Kidney (tissue), 14 donors: ENCODE data around the gene CMTM7. TPM values are rescaled to one million over a fixed set of nuclear protein-coding genes. Genes with fewer than 3 reads are reported as not detected.

Experiments used
- DNase-seq, 5 donors: peaks; one replicate each; pipeline ENCODE4 v3.0.0-alpha.2; 2013 to 2020
- FAIRE-seq: peaks from 2 replicates; lab custom pipeline; 2012; peaks lifted over from hg19 to GRCh38; lab: Jason Lieb, UNC
- H3K27ac ChIP-seq, 2 donors: one replicate each; pipeline ENCODE4 v1.7.0; 2013; ENCODE audit warnings: low read depth in 2 of 2, low read length in 2 of 2, inconsistent platforms in 1 of 2
- H3K27me3 ChIP-seq: one replicate; pipeline ENCODE4 v1.7.1; 2013; ENCODE audit warnings: low read length, inconsistent platforms; ENCODE audit not compliant: control insufficient read depth, insufficient read depth
- H3K36me3 ChIP-seq, 3 donors: one replicate each; pipeline versions ENCODE4 v1.7.0 to v1.7.1; 2013; ENCODE audit warnings: low read length in 3 of 3, control low read depth in 1 of 3, inconsistent platforms in 1 of 3; ENCODE audit not compliant: insufficient read depth in 3 of 3, control insufficient read depth in 2 of 3
- H3K4me1 ChIP-seq, 3 donors: one replicate each; pipeline versions ENCODE4 v1.7.0 to v1.7.1; 2013; ENCODE audit warnings: low read length in 3 of 3, inconsistent platforms in 1 of 3, low read depth in 1 of 3; ENCODE audit not compliant: control insufficient read depth in 2 of 3, insufficient read depth in 2 of 3
- H3K4me3 ChIP-seq, 3 donors: one replicate each; pipeline versions ENCODE4 v1.7.0 to v1.8.1; 2013; ENCODE audit warnings: low read length in 3 of 3, control low read depth in 1 of 3, inconsistent platforms in 1 of 3
- H3K9ac ChIP-seq, 3 donors: one replicate each; pipeline versions ENCODE4 v1.7.0 to v1.7.1; 2013; ENCODE audit warnings: low read length in 3 of 3, control low read depth in 1 of 3, inconsistent platforms in 1 of 3
- H3K9me3 ChIP-seq, 3 donors: one replicate each; pipeline versions ENCODE4 v1.7.0 to v1.7.1; 2013; ENCODE audit warnings: low read length in 3 of 3, control low read depth in 1 of 3, inconsistent platforms in 1 of 3; ENCODE audit not compliant: control insufficient read depth in 2 of 3, insufficient read depth in 1 of 3
- intact Hi-C: fragments of 100-400 bp; cut with DNase I; formaldehyde crosslinking; loops from one replicate; pipeline ENCODE4 v1.11.1; 2022
- polyA plus RNA-seq: library from polyadenylated mRNA; stranded (reverse); fragments of 350-450 nt; fragmentation: Illumina TruSeq; extraction: RNeasy Lipid Tissue Mini Kit (QIAGEN cat#74804); gene quantifications from one replicate; pipeline ENCODE4 v1.2.3, GENCODE V29; 2014; ENCODE audit warnings: low read depth, low replicate concordance; ENCODE audit not compliant: insufficient read depth
- total RNA-seq: library from RNA; stranded (reverse); fragmentation: NEBNext Ultra II Directional; extraction: Animal tissue kit (Norgen Biotek cat#: 25700); gene quantifications from one replicate; pipeline ENCODE4 v1.2.1, GENCODE V29; 2021
- TF ChIP-seq, protein P1 (sequence below): IDR thresholded peaks from 3 replicates; pipeline ENCODE4 v1.5.1; 2012; ENCODE audit warnings: mild to moderate bottlenecking, moderate library complexity, borderline replicate concordance; ENCODE audit not compliant: insufficient read depth; ENCODE audit errors: extremely low read depth
- donor health status: control.
- donor health status: control.
- donor health status: control.
- donor health status: control.
- donor health status: control.
- donor health status: DM: yes; HTN: yes; CAD: no.
- donor health status: Normal renal cell carcinoma (clear cell type).

Gene CMTM7
- total and polyA plus RNA-seq, 2 donors from 2014 or later: 26.0 to 38.2 TPM

DNA sequence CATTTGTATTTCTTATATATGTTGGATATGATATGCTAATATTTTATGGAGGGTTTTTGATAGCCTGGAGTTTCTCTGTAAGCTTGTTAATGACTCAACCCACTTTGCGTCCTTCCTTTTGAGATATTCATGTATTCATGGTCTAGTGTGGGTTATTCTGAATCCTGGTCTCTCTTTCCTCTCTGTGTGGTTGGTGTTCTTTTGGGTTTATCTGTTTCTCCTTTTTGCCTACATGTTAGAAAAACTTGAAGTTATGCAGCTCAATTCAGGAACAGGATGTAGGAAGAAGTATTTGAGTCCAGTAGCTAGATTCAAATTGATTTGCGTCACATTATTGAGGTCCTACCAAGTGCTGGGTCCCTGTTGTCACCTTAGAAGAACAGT is 28.1 kb downstream of the CMTM7 start:
- H3K36me3 ChIP-seq: no peaks in the 10 kb centered on the region
- peaks cover 0 to 39% (median 32%) of the 10 kb centered on the region in 3 donors for H3K4me1 ChIP-seq
- no peak overlapping the region for H3K4me3 ChIP-seq
- no peak for FAIRE-seq
- H3K9me3 ChIP-seq: no peaks in the 10 kb centered on the region
- H3K27me3 ChIP-seq: no peaks in the 10 kb centered on the region
- TF ChIP-seq, protein P1, sequence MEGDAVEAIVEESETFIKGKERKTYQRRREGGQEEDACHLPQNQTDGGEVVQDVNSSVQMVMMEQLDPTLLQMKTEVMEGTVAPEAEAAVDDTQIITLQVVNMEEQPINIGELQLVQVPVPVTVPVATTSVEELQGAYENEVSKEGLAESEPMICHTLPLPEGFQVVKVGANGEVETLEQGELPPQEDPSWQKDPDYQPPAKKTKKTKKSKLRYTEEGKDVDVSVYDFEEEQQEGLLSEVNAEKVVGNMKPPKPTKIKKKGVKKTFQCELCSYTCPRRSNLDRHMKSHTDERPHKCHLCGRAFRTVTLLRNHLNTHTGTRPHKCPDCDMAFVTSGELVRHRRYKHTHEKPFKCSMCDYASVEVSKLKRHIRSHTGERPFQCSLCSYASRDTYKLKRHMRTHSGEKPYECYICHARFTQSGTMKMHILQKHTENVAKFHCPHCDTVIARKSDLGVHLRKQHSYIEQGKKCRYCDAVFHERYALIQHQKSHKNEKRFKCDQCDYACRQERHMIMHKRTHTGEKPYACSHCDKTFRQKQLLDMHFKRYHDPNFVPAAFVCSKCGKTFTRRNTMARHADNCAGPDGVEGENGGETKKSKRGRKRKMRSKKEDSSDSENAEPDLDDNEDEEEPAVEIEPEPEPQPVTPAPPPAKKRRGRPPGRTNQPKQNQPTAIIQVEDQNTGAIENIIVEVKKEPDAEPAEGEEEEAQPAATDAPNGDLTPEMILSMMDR: no peak
- H3K9ac ChIP-seq: no peak overlapping the region
- intact Hi-C loops: no loop called here
- no peak for DNase-seq
- peak overlapping the region; percentile 77 to 78 for H3K27ac ChIP-seq

DNA sequence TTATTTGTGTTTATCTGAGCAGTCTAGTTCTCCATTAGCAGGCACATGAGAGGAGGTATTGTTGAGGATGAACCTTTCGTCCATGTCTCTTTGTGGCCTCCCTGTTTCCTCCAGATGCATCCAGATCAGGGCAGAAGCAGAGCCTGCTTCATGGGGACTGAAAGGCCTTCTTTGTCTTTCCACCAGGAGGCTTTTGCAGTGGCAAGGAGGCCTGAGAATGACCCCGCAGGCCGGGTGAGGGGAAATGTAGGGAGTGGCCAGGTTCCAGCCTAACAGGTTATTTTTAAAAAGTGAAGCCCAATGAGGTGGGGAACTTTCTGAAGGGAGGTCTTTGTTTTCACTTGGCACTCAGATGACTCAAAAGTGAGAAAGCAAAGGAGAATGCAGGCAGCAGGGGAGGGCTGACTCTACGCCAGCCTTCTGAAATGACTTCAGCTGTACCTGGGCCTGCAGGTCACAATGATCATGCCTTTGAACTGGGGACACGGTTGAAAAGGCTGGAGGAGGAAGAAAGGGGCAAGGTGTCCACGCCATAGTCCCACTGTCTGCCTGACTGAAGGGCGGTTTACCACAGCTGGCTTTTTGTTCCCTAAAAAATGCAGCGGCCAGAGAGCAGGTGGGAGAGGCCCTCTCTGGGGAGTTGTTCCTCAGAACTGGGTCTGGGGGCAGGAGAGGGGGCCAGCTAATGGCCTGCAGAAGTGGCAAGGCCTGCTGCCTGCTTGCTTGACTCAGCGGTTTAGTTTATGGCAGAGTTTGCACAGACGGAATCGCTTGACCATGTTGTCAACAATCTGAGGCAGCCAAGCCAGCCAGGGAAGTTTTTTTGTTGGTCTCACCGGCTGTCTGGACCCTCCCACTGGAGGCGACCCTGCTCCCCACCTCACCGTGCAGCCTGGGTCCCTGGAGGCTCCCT is 28.7 kb downstream of the CMTM7 start:
- DNase-seq (peak; percentile 78 to 89 (median 87)), FAIRE-seq (no peak)
- intact Hi-C loops: no loop called here
- Histone ChIP-seq H3K27me3 (no peaks in the 10 kb centered on the region), H3K9me3 (no peaks in the 10 kb centered on the region), H3K27ac (peak overlapping the region; percentile 77 to 78), H3K4me1 (peaks cover 0 to 39% (median 30%) of the 10 kb centered on the region in 3 donors), H3K4me3 (no peak overlapping the region), H3K36me3 (no peaks in the 10 kb centered on the region), H3K9ac (no peak overlapping the region)
- TF ChIP-seq, protein P1: no peak

DNA sequence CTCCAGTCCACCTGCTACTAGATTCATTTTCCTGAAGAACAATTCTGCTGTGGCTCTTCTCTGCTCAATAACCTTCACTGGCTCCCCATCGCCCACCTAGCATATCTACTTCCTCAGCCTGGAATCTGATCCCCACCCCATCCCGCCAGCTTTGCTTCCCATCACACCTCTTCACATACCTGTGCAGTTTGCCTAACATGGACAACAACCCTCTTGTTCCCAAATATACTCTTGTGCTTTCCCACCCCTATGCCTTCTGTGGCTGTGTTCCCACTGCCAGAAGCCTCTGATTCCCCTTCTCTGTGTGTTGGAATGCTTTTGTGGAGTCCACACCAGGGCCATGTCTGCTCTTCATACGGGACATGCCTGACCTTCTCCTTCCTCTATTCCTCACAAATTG is 29.5 kb downstream of the CMTM7 start:
- TF ChIP-seq, protein P1: no peak
- H3K27ac ChIP-seq: peak overlapping the region; percentile 77 to 78
- H3K36me3 ChIP-seq: no peaks in the 10 kb centered on the region
- H3K4me3 ChIP-seq: no peak overlapping the region
- FAIRE-seq (no peak), DNase-seq (no peak)
- H3K4me1 ChIP-seq: peaks cover 0 to 39% (median 30%) of the 10 kb centered on the region in 3 donors
- H3K27me3 ChIP-seq: no peaks in the 10 kb centered on the region
- H3K9me3 ChIP-seq: no peaks in the 10 kb centered on the region
- intact Hi-C loops: no loop called here
- H3K9ac ChIP-seq: no peak overlapping the region
